GM23248 (cell line): ENCODE measurements around the gene MC3R. TPM values are rescaled to one million over a fixed set of nuclear protein-coding genes. Genes with fewer than 3 reads are reported as not detected.

ENCODE experiments used
- DNase-seq: peaks from one replicate; pipeline ENCODE4 v3.0.0-alpha.2; 2015
- H2AFZ ChIP-seq: fragments of 200-600 bp; sonication (generic); 2 replicates; pipeline ENCODE4 v1.6.1; 2016; ENCODE audit warnings: antibody characterized with exemption
- H3F3A ChIP-seq: fragments of 200-600 bp; sonication (generic); 2 replicates; pipeline ENCODE4 v1.6.1; 2016; ENCODE audit warnings: mild to moderate bottlenecking, antibody characterized with exemption, mixed run types; ENCODE audit not compliant: insufficient read depth
- H3K27ac ChIP-seq: fragments of 200-600 bp; sonication (generic); 2 replicates; pipeline ENCODE4 v1.5.1; 2016; ENCODE audit warnings: mild to moderate bottlenecking
- H3K27me3 ChIP-seq: fragments of 200-600 bp; sonication (generic); replicated peaks from 2 replicates; pipeline ENCODE4 v1.6.1; 2016; ENCODE audit warnings: mild to moderate bottlenecking; ENCODE audit not compliant: insufficient read depth
- H3K36me3 ChIP-seq: fragments of 200-600 bp; sonication (generic); 2 replicates; pipeline ENCODE4 v1.6.1; 2016; ENCODE audit warnings: low read depth, mild to moderate bottlenecking
- H3K4me1 ChIP-seq: fragments of 200-600 bp; sonication (generic); 2 replicates; pipeline ENCODE4 v1.6.1; 2016; ENCODE audit warnings: mild to moderate bottlenecking; ENCODE audit not compliant: insufficient read depth
- H3K4me2 ChIP-seq: fragments of 200-600 bp; sonication (generic); one replicate; pipeline ENCODE4 v1.6.1; 2016; ENCODE audit warnings: mild to moderate bottlenecking; ENCODE audit not compliant: unreplicated experiment
- H3K4me3 ChIP-seq: fragments of 200-600 bp; sonication (generic); 2 replicates; pipeline ENCODE4 v1.5.1; 2016; ENCODE audit warnings: mild to moderate bottlenecking
- H3K79me2 ChIP-seq: fragments of 200-600 bp; sonication (generic); 2 replicates; pipeline ENCODE4 v1.6.1; 2016; ENCODE audit warnings: mild to moderate bottlenecking; ENCODE audit not compliant: insufficient read depth
- H3K9ac ChIP-seq: fragments of 200-600 bp; sonication (generic); 2 replicates; pipeline ENCODE4 v1.6.1; 2016; ENCODE audit warnings: mild to moderate bottlenecking
- H3K9me2 ChIP-seq: fragments of 200-600 bp; sonication (generic); 2 replicates; pipeline ENCODE4 v1.6.1; 2016; ENCODE audit warnings: mixed run types, mild to moderate bottlenecking, moderate library complexity; ENCODE audit not compliant: insufficient read depth
- H3K9me3 ChIP-seq: fragments of 200-600 bp; sonication (generic); one replicate; pipeline ENCODE4 v1.6.1; 2017; ENCODE audit warnings: low read depth
- H4K20me1 ChIP-seq: fragments of 200-600 bp; sonication (generic); 2 replicates; pipeline ENCODE4 v1.6.0; 2016; ENCODE audit not compliant: insufficient read depth
- EZH2 ChIP-seq: fragments of 200-600 bp; sonication (generic); IDR thresholded peaks from 2 replicates; pipeline ENCODE4 v1.6.1; 2018; ENCODE audit warnings: antibody characterized with exemption, mild to moderate bottlenecking; ENCODE audit not compliant: insufficient read depth, poor library complexity, severe bottlenecking
- EZH2phosphoT487 ChIP-seq: fragments of 200-600 bp; sonication (generic); IDR thresholded peaks from 2 replicates; pipeline ENCODE4 v1.6.1; 2018; ENCODE audit warnings: antibody characterized with exemption, moderate library complexity, mild to moderate bottlenecking, low read depth; ENCODE audit not compliant: insufficient read depth
- WGBS, 2 experiments: methylation state at CpG; one replicate each; pipeline ENCODE4 v1.1.6; 2015 to 2017; ENCODE audit warnings: low lambda C conversion rate in 2 of 2, low coverage in 1 of 2; ENCODE audit errors: missing lambda C conversion rate in 2 of 2; 5-methylcytosine and 5-hydroxymethylcytosine counted together
- in situ Hi-C: fragments of 300-500 bp; cut with MboI; formaldehyde crosslinking; loops from 2 replicates; pipeline ENCODE4 v1.15.0; 2020
- polyA plus RNA-seq: library from polyadenylated mRNA; unstranded; fragments of >200 nt; fragmentation: Nextera tagmentation; extraction: Ambion mirVana; gene quantifications from 2 replicates; pipeline ENCODE4 v1.2.1, GENCODE V29; 2016
- total RNA-seq: library from RNA; depleted of rRNA; stranded (reverse); fragments of >200 nt; shearing (Covaris generic); gene quantifications from 2 replicates; pipeline ENCODE4 v1.2.3, GENCODE V29; 2014

The MC3R gene
- total and polyA plus RNA-seq, 2 experiments from 2014 or later = not detected

DNA sequence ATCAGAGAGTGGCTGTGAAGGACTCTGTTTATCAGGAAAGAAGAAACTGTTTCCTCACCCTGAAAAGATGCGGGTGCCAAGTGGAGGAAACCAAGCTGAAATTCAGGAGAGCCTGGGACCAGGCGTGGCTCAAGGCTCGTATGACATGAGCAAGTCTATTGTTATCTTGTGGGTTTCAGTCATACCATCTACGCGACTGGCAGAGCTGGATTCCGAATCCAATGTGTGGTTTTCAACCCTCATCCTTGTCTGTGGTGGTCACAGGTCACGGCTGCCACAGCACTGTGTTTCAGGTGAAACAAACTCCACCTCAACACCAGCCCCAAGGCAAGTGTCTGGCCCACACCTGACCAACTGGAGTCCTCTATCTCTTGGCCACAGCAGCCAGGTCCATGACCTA, 9.1 kb downstream of the MC3R start:
- Histone ChIP-seq H3K79me2 (no peaks in the 10 kb centered on the region), H3K27ac (no peak overlapping the region), H3K9me2 (no peaks in the 10 kb centered on the region), H3K9ac (no peak overlapping the region), H4K20me1 (no peaks in the 10 kb centered on the region), H3K9me3 (no peaks in the 10 kb centered on the region), H3K4me2 (no peak overlapping the region), H2AFZ (no peak overlapping the region), H3K36me3 (no peaks in the 10 kb centered on the region), H3K4me3 (no peak overlapping the region), H3F3A (no peaks in the 10 kb centered on the region), H3K4me1 (no peaks in the 10 kb centered on the region), H3K27me3 (peaks cover 8% of the 10 kb centered on the region)
- in situ Hi-C loops = loop anchor here (10.0 kb wide), 1 partner anchor 77 kb away; no protein-coding TSS in a partner anchor
- 31 to 35% methylated on average over 7 of the region's 7 CpGs for WGBS, 2 experiments
- no peak for DNase-seq
- TF ChIP-seq EZH2 (no peak), EZH2phosphoT487 (no peak)

DNA sequence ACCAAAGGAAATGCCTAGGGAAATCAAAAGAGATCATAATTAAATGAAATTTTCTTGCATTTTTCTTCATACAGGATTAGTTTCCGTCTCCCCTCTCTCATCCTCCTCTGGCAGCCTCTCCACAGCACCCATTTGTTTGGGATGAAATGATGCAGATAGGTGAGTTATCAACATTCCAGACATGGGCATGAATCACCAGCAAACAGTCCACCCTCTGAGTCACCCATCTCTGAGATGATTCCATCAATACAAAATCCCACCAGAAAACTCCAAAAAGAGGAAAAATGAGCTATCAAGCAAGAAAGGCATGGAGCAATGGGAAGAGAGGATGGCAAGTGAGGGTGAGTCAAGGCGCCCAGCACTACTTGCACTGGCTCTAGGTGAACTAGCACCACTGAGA, 11.4 kb downstream of the MC3R start:
- no peaks in the 10 kb centered on the region for H3K79me2 ChIP-seq
- in situ Hi-C loops = loop anchor here (10.0 kb wide), 1 partner anchor 75 kb away; no protein-coding TSS in a partner anchor
- no peak for DNase-seq
- TF ChIP-seq EZH2phosphoT487 (no peak), EZH2 (no peak)
- H3K36me3 ChIP-seq = no peaks in the 10 kb centered on the region
- H2AFZ ChIP-seq = no peak overlapping the region
- H3K4me2 ChIP-seq = no peak overlapping the region
- H3K27ac ChIP-seq = no peak overlapping the region
- 0 out of 2 replicates have a peak, but pooled peaks cover 3% of the 10 kb centered on the region for H3K27me3 ChIP-seq
- no peaks in the 10 kb centered on the region for H3K4me1 ChIP-seq
- no peaks in the 10 kb centered on the region for H3K9me2 ChIP-seq
- no peak overlapping the region for H3K4me3 ChIP-seq
- no peaks in the 10 kb centered on the region for H3K9me3 ChIP-seq
- H3K9ac ChIP-seq = no peak overlapping the region
- no peaks in the 10 kb centered on the region for H4K20me1 ChIP-seq
- no peaks in the 10 kb centered on the region for H3F3A ChIP-seq
- 16 to 33% methylated on average over 2 of the region's 2 CpGs for WGBS, 2 experiments

DNA sequence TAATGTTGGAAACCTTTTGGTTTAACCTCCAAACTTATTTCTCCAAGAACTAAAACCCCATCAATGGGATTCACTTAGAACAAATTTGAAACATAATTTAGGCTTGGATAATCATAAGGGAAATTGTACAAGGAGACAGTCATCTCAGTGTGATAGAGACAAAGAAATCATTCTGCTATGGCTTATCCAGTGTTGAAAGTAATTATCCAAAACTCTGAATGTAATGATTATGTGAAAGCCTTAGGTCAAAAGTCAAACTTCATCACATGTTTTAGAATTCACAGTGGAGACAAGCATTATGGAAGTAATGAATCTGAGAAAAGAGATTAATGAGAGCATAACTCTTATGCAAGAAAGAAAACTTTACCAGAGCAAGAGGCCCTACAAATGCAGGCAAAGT, 20.0 kb downstream of the MC3R start:
- Histone ChIP-seq H3K4me2 (no peak overlapping the region), H3F3A (no peaks in the 10 kb centered on the region), H3K36me3 (no peaks in the 10 kb centered on the region), H3K4me3 (no peak overlapping the region), H3K27me3 (peaks cover under 1% of the 10 kb centered on the region; the same call in 1 of the 2 replicates), H3K79me2 (no peaks in the 10 kb centered on the region), H3K27ac (no peak overlapping the region), H2AFZ (no peak overlapping the region), H3K9ac (no peak overlapping the region), H3K9me3 (no peaks in the 10 kb centered on the region), H3K9me2 (no peaks in the 10 kb centered on the region), H4K20me1 (no peaks in the 10 kb centered on the region), H3K4me1 (no peaks in the 10 kb centered on the region)
- DNase-seq = no peak
- in situ Hi-C loops = no loop called here
- no peak for TF ChIP-seq EZH2
- no peak for TF ChIP-seq EZH2phosphoT487

DNA sequence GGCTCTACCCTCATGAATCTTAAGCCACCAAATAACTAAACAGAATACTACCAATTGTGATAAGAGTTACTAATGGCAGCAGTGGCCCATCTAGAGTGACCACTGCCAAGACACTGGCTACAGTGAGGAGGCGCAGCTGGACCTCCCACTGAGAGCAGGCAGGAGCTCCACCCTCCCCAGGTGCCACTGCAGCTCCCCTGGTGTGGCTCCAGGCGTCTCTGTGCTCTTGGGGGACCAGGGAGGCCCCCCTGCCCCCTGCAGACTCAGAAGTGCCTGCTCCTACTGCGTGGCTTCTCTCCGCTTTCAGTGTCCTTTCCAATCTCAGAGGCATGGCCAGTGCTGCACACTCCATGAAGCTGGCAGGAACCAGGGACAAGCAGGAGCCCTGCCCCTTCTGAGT, 23.4 kb downstream of the MC3R start:
- Histone ChIP-seq H3K79me2 (no peaks in the 10 kb centered on the region), H4K20me1 (no peaks in the 10 kb centered on the region), H2AFZ (no peak overlapping the region), H3K9me3 (no peaks in the 10 kb centered on the region), H3K27ac (no peak overlapping the region), H3K27me3 (no peaks in the 10 kb centered on the region; the same call in 1 of the 2 replicates), H3K36me3 (no peaks in the 10 kb centered on the region), H3K4me2 (no peak overlapping the region), H3K4me1 (no peaks in the 10 kb centered on the region), H3K4me3 (no peak overlapping the region), H3K9me2 (no peaks in the 10 kb centered on the region), H3F3A (no peaks in the 10 kb centered on the region), H3K9ac (no peak overlapping the region)
- in situ Hi-C loops = no loop called here
- DNase-seq = no peak
- WGBS, 2 experiments = 22 to 31% methylated on average over 4 of the region's 4 CpGs
- no peak for TF ChIP-seq EZH2phosphoT487
- TF ChIP-seq EZH2 = no peak

DNA sequence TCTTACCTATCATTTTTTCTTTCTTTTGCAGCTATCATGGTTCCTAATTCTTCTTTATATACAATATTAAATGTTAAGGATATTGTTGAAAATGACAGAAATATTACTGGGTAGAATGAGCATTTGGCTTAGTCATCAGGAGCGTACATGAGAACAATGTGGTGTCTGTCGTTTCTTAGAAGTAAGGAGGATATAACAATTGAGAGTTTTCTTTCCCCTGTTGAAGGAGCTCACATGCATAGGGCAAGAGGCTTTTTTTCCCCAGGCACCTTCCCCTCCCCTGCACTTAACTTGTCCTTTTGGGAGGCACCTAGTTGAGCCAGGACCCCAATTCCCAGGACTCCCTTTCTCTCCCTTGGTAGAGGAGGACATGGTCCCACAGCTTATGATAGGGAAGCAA, 25.0 kb downstream of the MC3R start:
- no peaks in the 10 kb centered on the region for H4K20me1 ChIP-seq
- no peak for DNase-seq
- WGBS, 2 experiments = 18 to 27% methylated on average over 2 of the region's 2 CpGs
- H2AFZ ChIP-seq = no peak overlapping the region
- TF ChIP-seq EZH2 = no peak
- no peak for TF ChIP-seq EZH2phosphoT487
- no peaks in the 10 kb centered on the region; the same call in 1 of the 2 replicates for H3K27me3 ChIP-seq
- in situ Hi-C loops = no loop called here
- no peak overlapping the region for H3K4me2 ChIP-seq
- no peaks in the 10 kb centered on the region for H3K9me3 ChIP-seq
- H3K4me1 ChIP-seq = no peaks in the 10 kb centered on the region
- H3K27ac ChIP-seq = no peak overlapping the region
- no peaks in the 10 kb centered on the region for H3K9me2 ChIP-seq
- no peak overlapping the region for H3K4me3 ChIP-seq
- no peaks in the 10 kb centered on the region for H3K36me3 ChIP-seq
- no peak overlapping the region for H3K9ac ChIP-seq
- H3F3A ChIP-seq = no peaks in the 10 kb centered on the region
- no peaks in the 10 kb centered on the region for H3K79me2 ChIP-seq
